Smooth muscle cell (in vitro differentiated cells): ENCODE data around the gene PDE6G. TPM values are rescaled to one million over a fixed set of nuclear protein-coding genes. Genes with fewer than 3 reads are reported as not detected.
A peak's percentile ranks its signal among the peaks of the same experiment; 100 is the strongest.

Source experiments
- DNase-seq: peaks from one replicate; lab custom pipeline; 2025; ENCODE audit not compliant: unreplicated experiment; lab: John Stamatoyannopoulos, UW
- H2AFZ ChIP-seq: fragments of 200-600 bp; sonication (generic); 2 replicates; pipeline ENCODE4 v1.6.0; 2016; ENCODE audit warnings: antibody characterized with exemption, low read depth, mild to moderate bottlenecking
- H3F3A ChIP-seq: fragments of 200-600 bp; sonication (generic); 2 replicates; pipeline ENCODE4 v1.6.0; 2017; ENCODE audit warnings: antibody characterized with exemption, low read depth
- H3K27ac ChIP-seq: fragments of 200-600 bp; sonication (generic); 2 replicates; pipeline ENCODE4 v1.5.1; 2016; ENCODE audit warnings: low read depth, mild to moderate bottlenecking
- H3K27me3 ChIP-seq: fragments of 200-600 bp; sonication (generic); 2 replicates; pipeline ENCODE4 v1.6.1; 2016; ENCODE audit warnings: low read depth, mild to moderate bottlenecking
- H3K36me3 ChIP-seq: fragments of 200-600 bp; sonication (generic); 2 replicates; pipeline ENCODE4 v1.5.1; 2016; ENCODE audit warnings: low read depth
- H3K4me1 ChIP-seq: fragments of 200-600 bp; sonication (generic); 2 replicates; pipeline ENCODE4 v1.5.1; 2016; ENCODE audit warnings: low read depth
- H3K4me2 ChIP-seq: fragments of 200-600 bp; sonication (generic); 2 replicates; pipeline ENCODE4 v1.6.0; 2016; ENCODE audit warnings: mild to moderate bottlenecking
- H3K4me3 ChIP-seq: fragments of 200-600 bp; sonication (generic); 2 replicates; pipeline ENCODE4 v1.5.1; 2016; ENCODE audit warnings: mild to moderate bottlenecking
- H3K79me2 ChIP-seq: fragments of 200-600 bp; sonication (generic); 2 replicates; pipeline ENCODE4 v1.6.0; 2016; ENCODE audit warnings: low read depth, mild to moderate bottlenecking
- H3K9ac ChIP-seq: fragments of 200-600 bp; sonication (generic); 2 replicates; pipeline ENCODE4 v1.6.0; 2016; ENCODE audit warnings: low read depth
- H3K9me3 ChIP-seq: fragments of 200-600 bp; sonication (generic); replicated peaks from 2 replicates; pipeline ENCODE4 v1.5.1; 2016; ENCODE audit warnings: low read depth
- H4K20me1 ChIP-seq: fragments of 200-600 bp; sonication (generic); 2 replicates; pipeline ENCODE4 v1.6.0; 2016; ENCODE audit warnings: low read depth
- CTCF ChIP-seq: fragments of 200-600 bp; sonication (generic); IDR thresholded peaks from 2 replicates; pipeline ENCODE4 v1.5.1; 2017; ENCODE audit warnings: borderline replicate concordance, mild to moderate bottlenecking, antibody characterized with exemption; ENCODE audit not compliant: insufficient read depth, poor library complexity, severe bottlenecking
- WGBS: methylation state at CpG from one replicate; pipeline ENCODE4 v1.1.7; 2016; ENCODE audit warnings: low lambda C conversion rate; 5-methylcytosine and 5-hydroxymethylcytosine counted together
- polyA plus RNA-seq: library from polyadenylated mRNA; unstranded; fragments of >200 nt; fragmentation: Nextera tagmentation; extraction: Ambion mirVana; gene quantifications from 2 replicates; pipeline ENCODE4 v1.2.1, GENCODE V29; 2016
- total RNA-seq: library from RNA; depleted of rRNA; stranded (reverse); fragments of >200 nt; gene quantifications from 2 replicates; pipeline ENCODE4 v1.2.3, GENCODE V29; 2014

Gene PDE6G
- total and polyA plus RNA-seq, 2 experiments from 2014 or later, result 3.2 to 14.5 TPM

- DNase-seq, result peak; percentile 64
- peak within 1 kb of the TSS; percentile 99 for H3K9ac ChIP-seq
- peaks cover 60% of the 10 kb centered on the region for H3K79me2 ChIP-seq
- H3K36me3 ChIP-seq, result no peaks in the 10 kb centered on the region
- H2AFZ ChIP-seq, result peak within 1 kb of the TSS; percentile 77
- no peaks in the 10 kb centered on the region for H3K27me3 ChIP-seq
- H3K27ac ChIP-seq, result peak within 1 kb of the TSS; percentile 97
- peaks cover 31% of the 10 kb centered on the region for H4K20me1 ChIP-seq
- peaks cover 16% of the 10 kb centered on the region for H3K4me1 ChIP-seq
- H3K9me3 ChIP-seq, result no peaks in the 10 kb centered on the region
- H3K4me2 ChIP-seq, result peak within 1 kb of the TSS; percentile 97
- WGBS, result under 1% methylated on average over 78 of the region's 102 CpGs
- no peak for TF ChIP-seq CTCF
- H3K4me3 ChIP-seq, result peak within 1 kb of the TSS; percentile 93
- no peaks in the 10 kb centered on the region for H3F3A ChIP-seq
These were observed 46.8 kb upstream of the PDE6G start, which contains the start of gene MRPL12 for GRCh38 chr17:81702934-81703746. TSS of gene MRPL12 (plus strand) at chr17:81703367. CDS start at chr17:81703502, 135 bp downstream.

DNA sequence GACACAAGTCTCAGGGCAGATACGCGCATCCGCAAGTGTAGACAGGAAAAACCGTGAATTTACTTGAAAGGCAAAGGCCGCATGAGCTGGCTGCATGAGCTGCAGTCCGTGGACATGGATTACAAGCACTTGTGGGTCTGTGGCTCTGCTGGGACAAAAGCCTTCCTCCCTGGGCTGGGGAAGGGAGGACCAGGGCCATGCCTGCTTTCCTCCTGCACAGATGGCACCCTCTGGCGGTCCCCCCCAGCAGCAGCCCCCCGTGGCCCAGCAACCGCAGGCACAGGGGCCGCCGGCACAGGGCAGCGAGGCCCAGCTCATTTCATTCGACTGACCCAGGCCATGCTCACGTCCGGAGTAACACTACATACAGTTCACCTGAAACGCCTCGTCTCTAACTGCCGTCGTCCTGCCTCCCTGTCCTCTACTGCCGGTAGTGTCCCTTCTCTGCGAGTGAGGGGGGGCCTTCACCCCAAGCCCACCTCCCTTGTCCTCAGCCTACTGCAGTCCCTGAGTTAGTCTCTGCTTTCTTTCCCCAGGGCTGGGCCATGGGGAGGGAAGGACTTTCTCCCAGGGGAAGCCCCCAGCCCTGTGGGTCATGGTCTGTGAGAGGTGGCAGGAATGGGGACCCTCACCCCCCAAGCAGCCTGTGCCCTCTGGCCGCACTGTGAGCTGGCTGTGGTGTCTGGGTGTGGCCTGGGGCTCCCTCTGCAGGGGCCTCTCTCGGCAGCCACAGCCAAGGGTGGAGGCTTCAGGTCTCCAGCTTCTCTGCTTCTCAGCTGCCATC lies 45.1 kb upstream of the PDE6G start:
- Histone ChIP-seq H2AFZ (no peak overlapping the region), H3K9me3 (no peaks in the 10 kb centered on the region), H3K4me2 (peak overlapping the region; percentile 97), H3K27ac (no peak overlapping the region), H3K4me1 (peaks cover 16% of the 10 kb centered on the region), H3K79me2 (peaks cover 72% of the 10 kb centered on the region), H3K9ac (no peak overlapping the region), H3K36me3 (no peaks in the 10 kb centered on the region), H4K20me1 (peaks cover 36% of the 10 kb centered on the region), H3K27me3 (no peaks in the 10 kb centered on the region), H3F3A (peaks cover 3% of the 10 kb centered on the region), H3K4me3 (peak overlapping the region; percentile 93)
- DNase-seq, result no peak
- TF ChIP-seq CTCF, result no peak
- WGBS, result 89% methylated on average over 23 of the region's 23 CpGs

GRCh38 chr17:81700353-81701287 lies 44.3 kb upstream of the PDE6G start:
- TF ChIP-seq CTCF, result no peak
- H2AFZ ChIP-seq, result no peak overlapping the region
- no peak overlapping the region for H3K4me3 ChIP-seq
- H3K4me2 ChIP-seq, result no peak overlapping the region
- 94% methylated on average over 24 of the region's 25 CpGs for WGBS
- H3F3A ChIP-seq, result peaks cover 3% of the 10 kb centered on the region
- peaks cover 72% of the 10 kb centered on the region for H3K79me2 ChIP-seq
- DNase-seq, result no peak
- peaks cover 16% of the 10 kb centered on the region for H3K4me1 ChIP-seq
- no peaks in the 10 kb centered on the region for H3K36me3 ChIP-seq
- H3K9ac ChIP-seq, result no peak overlapping the region
- H3K27me3 ChIP-seq, result no peaks in the 10 kb centered on the region
- H4K20me1 ChIP-seq, result peaks cover 39% of the 10 kb centered on the region
- no peak overlapping the region for H3K27ac ChIP-seq
- H3K9me3 ChIP-seq, result no peaks in the 10 kb centered on the region
